Small intestine (tissue), 7 donors: ENCODE data around the gene METTL8. TPM values are rescaled to one million over a fixed set of nuclear protein-coding genes. Genes with fewer than 3 reads are reported as not detected.
"Not testable (repeated sequence)": the region's sequence is repeated elsewhere in the genome, so short reads cannot be mapped to it uniquely, and the experiment has no call there.

Experiments used
- DNase-seq, 2 donors: peaks; one replicate each; pipeline versions ENCODE4 v3.0.0 to v3.0.0-alpha.2; 2013
- FAIRE-seq: peaks from 2 replicates; lab custom pipeline; 2012; peaks lifted over from hg19 to GRCh38; lab: Jason Lieb, UNC
- H3K27ac ChIP-seq, 3 donors: one replicate each; pipeline ENCODE4 v1.5.1; 2013; ENCODE audit warnings: low read length in 2 of 3, mild to moderate bottlenecking in 2 of 3, control low read depth in 1 of 3, inconsistent platforms in 1 of 3, low read depth in 1 of 3, moderate library complexity in 1 of 3
- H3K27me3 ChIP-seq, 3 donors: one replicate each; pipeline ENCODE4 v1.6.1; 2013; ENCODE audit warnings: low read length in 3 of 3, inconsistent platforms in 1 of 3; ENCODE audit not compliant: control insufficient read depth in 3 of 3, insufficient read depth in 3 of 3
- H3K36me3 ChIP-seq, 3 donors: one replicate each; pipeline ENCODE4 v1.6.1; 2013; ENCODE audit warnings: low read length in 3 of 3, inconsistent platforms in 1 of 3, low read depth in 1 of 3, mild to moderate bottlenecking in 1 of 3, moderate library complexity in 1 of 3; ENCODE audit not compliant: control insufficient read depth in 3 of 3, insufficient read depth in 2 of 3
- H3K4me1 ChIP-seq, 3 donors: one replicate each; pipeline ENCODE4 v1.6.1; 2013; ENCODE audit warnings: low read length in 2 of 3, inconsistent platforms in 1 of 3, low read depth in 1 of 3, mild to moderate bottlenecking in 1 of 3, moderate library complexity in 1 of 3; ENCODE audit not compliant: control insufficient read depth in 3 of 3, insufficient read depth in 2 of 3
- H3K4me3 ChIP-seq, 3 donors: one replicate each; pipeline ENCODE4 v1.5.1; 2013; ENCODE audit warnings: low read length in 3 of 3, control low read depth in 1 of 3, inconsistent platforms in 1 of 3, low read depth in 1 of 3, mild to moderate bottlenecking in 1 of 3, moderate library complexity in 1 of 3
- H3K9me3 ChIP-seq, 2 donors: one replicate each; pipeline ENCODE4 v1.6.1; 2013; ENCODE audit warnings: low read depth in 1 of 2, low read length in 1 of 2; ENCODE audit not compliant: control insufficient read depth in 2 of 2, insufficient read depth in 1 of 2
- WGBS, 3 donors: extraction: QIAGEN DNeasy Blood & Tissue Kit; methylation state at CpG; one replicate each; pipeline ENCODE4 v1.1.7; 2013; 5-methylcytosine and 5-hydroxymethylcytosine counted together
- polyA plus RNA-seq, 4 donors: library from polyadenylated mRNA; stranded (reverse) in 3 of 4; unstranded in 1 of 4; fragments of 200-250 nt in 3 of 4; fragments of 120-200 nt in 1 of 4; gene quantifications; one replicate each; pipeline versions ENCODE4 v1.2.1 to v1.2.3, GENCODE V29; 2013
- donor health status: healthy with polysubstance abuse.
- donor health status: control.
- donor health status: control.
- donor health status: Bipolar disorder and iron deficiency.
- donor health status: healthy.

The METTL8 gene
- polyA plus RNA-seq, 4 donors, result 2.2 to 14.5 (median 7.4) TPM

- FAIRE-seq, result no peak
- 58 to 79% (median 78%) methylated on average over 7 of the region's 7 CpGs for WGBS, 3 donors
- Histone ChIP-seq H3K4me3 (no peak overlapping the region), H3K9me3 (peaks cover 0 to 11% of the 10 kb centered on the region in 2 donors), H3K27ac (no peak overlapping the region), H3K27me3 (no peaks in the 10 kb centered on the region), H3K36me3 (no peaks in the 10 kb centered on the region), H3K4me1 (no peaks in the 10 kb centered on the region)
- peak in 1 of 2 donors; percentile 64 for DNase-seq
These were observed 68.6 kb downstream of the METTL8 start for GRCh38 chr2:171365232-171365631.

GRCh38 chr2:171362396-171362795 is 71.4 kb downstream of the METTL8 start:
- DNase-seq, result no peak
- WGBS, 3 donors, result 92 to 96% (median 94%) methylated on average over 2 of the region's 2 CpGs
- Histone ChIP-seq H3K27me3 (no peaks in the 10 kb centered on the region), H3K9me3 (peaks cover 0 to 17% of the 10 kb centered on the region in 2 donors), H3K4me1 (no peaks in the 10 kb centered on the region), H3K4me3 (no peak overlapping the region), H3K36me3 (peaks cover 0 to 6% (median 0%) of the 10 kb centered on the region in 3 donors), H3K27ac (no peak overlapping the region)
- no peak for FAIRE-seq

- peaks cover 0 to 6% (median 0%) of the 10 kb centered on the region in 3 donors for H3K36me3 ChIP-seq
- H3K9me3 ChIP-seq, result peaks cover 0 to 21% of the 10 kb centered on the region in 2 donors
- 80 to 85% (median 84%) methylated on average over 2 of the region's 2 CpGs for WGBS, 3 donors
- peak; percentile 5 for FAIRE-seq
- H3K27ac ChIP-seq, result no peak overlapping the region
- H3K4me1 ChIP-seq, result no peaks in the 10 kb centered on the region
- no peaks in the 10 kb centered on the region for H3K27me3 ChIP-seq
- no peak for DNase-seq
- H3K4me3 ChIP-seq, result no peak overlapping the region
These were observed 72.9 kb downstream of the METTL8 start for GRCh38 chr2:171360905-171361304.

- H3K4me3 ChIP-seq, H3K4me1 ChIP-seq, H3K36me3 ChIP-seq, H3K27ac ChIP-seq, DNase-seq, FAIRE-seq, H3K27me3 ChIP-seq: not testable (repeated sequence)
- WGBS, 3 donors, result 100% methylated on average over 3 of the region's 3 CpGs
- H3K9me3 ChIP-seq, result peaks cover 0 to 21% of the 10 kb centered on the region in 2 donors
These were observed 80.0 kb downstream of the METTL8 start for GRCh38 chr2:171353746-171354145.

- Histone ChIP-seq H3K4me3 (no peak overlapping the region), H3K4me1 (no peaks in the 10 kb centered on the region), H3K36me3 (no peaks in the 10 kb centered on the region), H3K9me3 (no peaks in the 10 kb centered on the region), H3K27ac (no peak overlapping the region), H3K27me3 (no peaks in the 10 kb centered on the region)
- DNase-seq, result no peak
- FAIRE-seq, result no peak
- WGBS, 3 donors, result 69 to 89% (median 79%) methylated on average over 1 of the region's 1 CpG
These were observed 85.7 kb downstream of the METTL8 start for GRCh38 chr2:171348056-171348455.

GRCh38 chr2:171347591-171348032 is 86.2 kb downstream of the METTL8 start:
- Histone ChIP-seq H3K9me3 (no peaks in the 10 kb centered on the region), H3K27me3 (no peaks in the 10 kb centered on the region), H3K4me3 (no peak overlapping the region), H3K4me1 (no peaks in the 10 kb centered on the region), H3K27ac (no peak overlapping the region), H3K36me3 (no peaks in the 10 kb centered on the region)
- WGBS, 3 donors, result 44 to 61% (median 55%) methylated on average over 3 of the region's 3 CpGs
- DNase-seq, result no peak
- no peak for FAIRE-seq

- H3K27ac ChIP-seq, result no peak overlapping the region
- H3K4me1 ChIP-seq, result peaks cover 0 to 2% (median 0%) of the 10 kb centered on the region in 3 donors
- H3K9me3 ChIP-seq, result no peaks in the 10 kb centered on the region
- WGBS, 3 donors, result 64 to 73% (median 71%) methylated on average over 10 of the region's 10 CpGs
- H3K27me3 ChIP-seq, result no peaks in the 10 kb centered on the region
- DNase-seq (no peak), FAIRE-seq (no peak)
- no peak overlapping the region for H3K4me3 ChIP-seq
- H3K36me3 ChIP-seq, result no peaks in the 10 kb centered on the region
These were observed 86.8 kb downstream of the METTL8 start for GRCh38 chr2:171346723-171347557.

GRCh38 chr2:171345971-171346722 is 87.6 kb downstream of the METTL8 start:
- Histone ChIP-seq H3K36me3 (no peaks in the 10 kb centered on the region), H3K27ac (no peak overlapping the region), H3K4me1 (peaks cover 0 to 2% (median 0%) of the 10 kb centered on the region in 3 donors), H3K4me3 (no peak overlapping the region), H3K27me3 (no peaks in the 10 kb centered on the region), H3K9me3 (no peaks in the 10 kb centered on the region)
- 89 to 93% (median 91%) methylated on average over 3 of the region's 3 CpGs for WGBS, 3 donors
- no peak for FAIRE-seq
- no peak for DNase-seq
